Jurkat, Clone E6-1 (cell line): ENCODE measurements around the gene MYO10.

Source experiments
- DNase-seq: peaks from one replicate; pipeline ENCODE4 v3.0.0-alpha.2; 2011; ENCODE audit warnings: low read depth, low spot score
- H3K4me3 ChIP-seq: 2 replicates; pipeline ENCODE4 v1.5.1; 2011; ENCODE audit warnings: mild to moderate bottlenecking, low read length, control low read depth, moderate library complexity

MYO10 gene

DNA sequence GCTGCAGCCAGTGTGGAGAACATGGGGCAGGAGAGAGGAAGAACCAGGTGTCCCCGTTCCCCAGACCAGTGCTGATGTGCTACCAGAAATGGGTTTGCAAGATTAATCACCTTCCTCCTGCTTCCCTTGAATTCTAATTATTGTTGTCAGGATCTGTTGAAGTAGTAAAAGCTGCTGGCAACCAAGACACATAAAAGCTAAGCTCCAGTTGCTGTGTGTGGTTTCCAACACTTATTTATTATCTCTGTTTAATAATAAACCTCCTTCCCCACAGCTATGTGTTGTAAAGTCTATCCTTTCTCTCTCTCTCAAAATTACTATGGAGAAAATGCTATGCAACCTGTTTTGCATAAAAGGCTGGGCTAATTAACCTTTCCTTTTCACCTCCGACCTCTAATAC is 317.0 kb downstream of the MYO10 start:
- H3K4me3 ChIP-seq = no peak overlapping the region
- no peak for DNase-seq

DNA sequence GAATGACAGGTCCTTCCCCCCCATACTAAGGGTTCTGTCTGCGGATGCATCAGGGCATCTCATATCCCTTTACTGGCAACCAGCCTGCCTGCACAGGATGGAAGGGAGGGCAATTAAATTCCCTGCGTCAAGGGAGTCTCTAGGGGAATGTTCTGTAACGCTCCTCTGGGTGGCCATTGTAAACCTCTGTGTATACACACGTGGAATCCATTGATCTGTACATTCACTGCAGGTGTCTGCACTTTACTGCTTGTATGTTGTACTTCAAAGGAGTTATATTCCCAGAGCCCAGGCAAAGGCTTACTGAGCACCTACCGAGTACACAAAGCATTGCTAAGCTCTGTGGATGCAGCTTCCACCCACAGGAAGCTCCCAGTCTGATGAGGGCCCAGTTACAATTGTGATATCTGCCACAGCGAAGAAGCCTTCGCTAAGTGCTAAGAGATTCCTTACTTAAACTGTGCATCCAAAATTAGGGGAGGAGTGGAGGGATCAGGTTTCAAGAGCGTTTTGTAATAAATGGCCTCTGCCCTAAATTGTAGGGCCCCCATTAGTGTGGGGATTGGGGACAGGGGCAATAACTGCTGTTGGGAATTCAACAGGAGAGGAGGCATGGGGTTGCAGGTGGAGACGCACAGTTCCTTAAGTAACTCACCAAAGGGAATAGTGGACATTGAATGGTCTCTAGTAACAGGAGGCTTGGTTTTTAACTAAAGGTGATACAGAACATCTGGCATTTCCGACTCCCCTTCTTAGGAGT is 317.8 kb downstream of the MYO10 start:
- peak; percentile 58 for DNase-seq
- peak overlapping the region; percentile 67 for H3K4me3 ChIP-seq

DNA sequence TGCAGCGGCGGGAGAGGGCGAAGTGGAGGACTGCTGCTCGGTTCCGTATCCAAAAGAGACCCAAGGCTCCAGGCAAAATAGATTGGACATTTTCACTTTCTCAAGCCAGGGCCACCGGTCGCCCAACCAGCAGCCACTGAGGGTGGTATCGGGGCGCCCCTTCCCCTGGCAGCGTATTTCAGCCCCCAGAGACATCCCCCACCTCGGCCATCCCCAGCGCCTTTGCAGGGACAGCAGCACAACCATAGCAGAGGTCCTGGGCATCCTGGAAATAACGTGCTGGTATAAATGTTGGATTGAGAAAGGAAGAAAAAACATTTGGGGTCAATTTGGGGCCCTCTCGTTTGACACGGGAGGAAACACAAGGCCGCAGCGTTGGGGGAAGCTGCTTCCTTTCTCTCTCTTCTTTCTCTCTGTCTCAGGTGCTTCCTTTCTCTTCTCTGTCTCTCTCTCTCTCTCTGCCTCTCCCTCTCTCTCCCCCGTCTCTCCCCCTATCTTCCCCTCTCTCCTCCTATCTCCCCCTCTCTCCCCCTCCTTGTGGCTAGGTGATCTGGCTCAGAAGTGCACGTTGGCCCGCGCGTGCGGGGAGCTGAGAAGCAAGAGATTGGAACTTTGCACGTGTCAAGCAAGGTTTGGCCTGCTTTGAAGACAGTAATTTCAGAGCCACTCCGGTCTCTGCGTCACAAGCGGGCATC is 318.7 kb downstream of the MYO10 start:
- DNase-seq = peak; percentile 74
- H3K4me3 ChIP-seq = peak overlapping the region; percentile 67

DNA sequence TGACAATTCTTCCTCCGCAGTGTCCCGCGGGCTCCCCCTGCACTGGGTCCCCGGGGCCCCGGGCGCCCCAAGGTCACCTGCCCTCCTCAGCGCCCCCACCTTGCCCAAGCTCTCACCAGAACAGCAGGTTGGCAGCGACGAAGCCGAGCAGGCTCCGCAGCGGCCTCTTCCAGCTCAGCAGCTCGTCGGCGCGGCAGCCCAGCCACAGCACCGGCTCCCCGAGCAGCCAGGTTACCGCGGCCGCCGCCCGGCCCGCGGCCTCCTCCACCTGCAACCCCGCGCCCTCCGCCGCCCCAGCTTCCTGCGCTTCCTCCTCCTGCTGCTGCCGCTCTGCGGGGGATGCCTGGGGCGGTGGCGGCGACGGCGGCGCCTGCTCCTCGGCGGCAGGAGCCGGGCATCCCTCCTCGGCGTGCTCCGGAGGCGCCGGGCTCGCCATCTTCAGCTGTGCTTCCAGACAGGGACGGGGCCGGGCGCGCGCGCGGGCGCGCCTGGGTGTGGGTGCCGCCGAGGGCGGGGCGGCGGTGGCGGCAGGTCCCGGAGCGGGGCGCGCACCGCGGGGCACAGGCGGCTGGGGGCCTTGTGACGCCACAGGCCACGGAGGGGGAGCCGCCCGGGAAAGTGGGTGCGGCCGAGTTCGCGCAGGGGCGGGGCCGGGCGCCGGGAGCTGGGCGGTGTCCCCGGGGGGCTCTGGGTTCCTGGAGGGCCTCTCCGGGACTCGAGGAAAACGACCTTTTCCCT is 319.4 kb downstream of the MYO10 start, which contains the start of gene RETREG1:
TSS of gene RETREG1 (minus strand) at position 462 of the 738 bp plus-strand sequence. CDS start at position 436, 26 bp downstream.
- DNase-seq = peak; percentile 57
- peak within 1 kb of the TSS; percentile 70 for H3K4me3 ChIP-seq

DNA sequence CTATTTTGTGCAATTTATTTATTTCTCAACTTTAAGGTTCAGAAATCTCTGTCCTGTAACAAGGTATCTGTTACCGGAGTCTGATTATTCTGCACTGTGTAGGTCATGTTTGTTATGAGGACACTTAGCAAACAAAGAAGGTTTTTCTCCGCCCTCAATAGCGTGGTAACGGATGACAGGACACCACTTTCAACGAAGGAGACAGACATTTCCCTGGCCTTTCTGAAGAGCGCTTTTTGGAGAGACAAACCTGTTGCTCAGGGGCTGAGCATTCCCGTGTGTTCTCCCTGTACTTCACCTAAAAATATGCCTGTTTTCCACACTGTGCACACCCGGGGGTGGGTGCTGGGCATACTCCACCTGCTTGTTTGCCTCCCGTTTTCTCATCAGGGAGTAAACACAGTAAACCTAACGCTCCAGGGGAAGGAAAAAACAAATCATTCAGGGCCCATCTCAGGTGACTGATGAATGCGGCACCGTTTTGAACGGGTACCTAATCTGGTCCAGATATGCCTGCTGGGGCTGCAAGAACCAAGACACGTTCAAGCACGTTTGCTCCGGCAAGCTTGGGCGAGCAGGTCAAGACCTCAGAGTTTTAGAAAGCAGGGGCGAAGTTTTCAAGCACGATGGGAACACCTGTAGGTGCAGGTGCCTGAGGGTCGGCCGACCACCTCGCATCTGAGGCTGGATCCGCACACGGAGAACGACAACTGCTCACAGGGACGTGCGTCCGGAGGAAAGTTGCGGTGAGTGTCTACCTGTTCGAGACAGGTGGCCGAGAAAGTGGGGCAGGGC is 320.1 kb downstream of the MYO10 start:
- peak overlapping the region; percentile 70 for H3K4me3 ChIP-seq
- no peak for DNase-seq

DNA sequence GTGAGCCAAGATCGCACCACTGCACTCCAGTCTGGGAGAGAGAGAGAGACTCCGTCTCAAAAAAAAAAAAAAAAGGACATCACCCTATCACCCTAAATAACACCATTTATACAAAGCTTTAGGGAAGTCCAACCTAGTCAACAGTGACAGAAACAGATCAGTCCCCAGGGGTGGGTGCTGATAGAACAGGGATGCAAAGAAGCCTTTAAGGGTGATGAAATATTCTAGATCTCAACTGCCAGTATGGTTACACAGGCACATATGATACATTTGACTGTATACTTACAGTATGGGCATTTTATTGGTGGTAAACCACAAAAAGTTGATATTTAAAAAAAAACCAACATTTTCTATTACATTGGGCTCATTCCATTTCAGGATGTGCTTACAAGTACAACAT is 324.1 kb downstream of the MYO10 start:
- no peak overlapping the region for H3K4me3 ChIP-seq
- DNase-seq = no peak
